Gastrocnemius medialis (tissue), 4 donors: ENCODE measurements around the gene HSPA4.
"Not testable (repeated sequence)": the region's sequence is repeated elsewhere in the genome, so short reads cannot be mapped to it uniquely, and the experiment has no call there.

Experiments
- CTCF ChIP-seq, 5 experiments: fragments of 450-650 bp in 3 of 5; fragments of 200-600 bp in 2 of 5; sonication (generic) in 2 of 5; IDR thresholded peaks in 4 of 5; conservative IDR thresholded peaks in 1 of 5; 1 replicate in 4 of 5; 2 replicates in 1 of 5; pipeline ENCODE4 v1.5.1; 2016 to 2019; ENCODE audit warnings: antibody characterized with exemption in 5 of 5, mild to moderate bottlenecking in 3 of 5, moderate library complexity in 3 of 5
- POLR2A ChIP-seq, 2 donors: fragments of 450-650 bp; IDR thresholded peaks; one replicate each; pipeline ENCODE4 v1.6.1; 2017; ENCODE audit warnings: antibody characterized with exemption in 2 of 2, mild to moderate bottlenecking in 2 of 2, moderate library complexity in 2 of 2

GRCh38 chr5:133046560-133046959 is 5.3 kb upstream of the HSPA4 start:
- not testable (repeated sequence) for TF ChIP-seq CTCF (IDR thresholded peaks at IDR 0.05 in 4 of 5, conservative IDR thresholded peaks at IDR 0.05 in 1 of 5); POLR2A (IDR thresholded peaks at IDR 0.05)
